Calu3 (cell line): ENCODE data around the gene SPECC1. TPM values are rescaled to one million over a fixed set of nuclear protein-coding genes. Genes with fewer than 3 reads are reported as not detected.

Experiments used
- BruUV-seq: library from RNA; stranded (reverse); fragments of 400-500 nt; replicated peaks from 2 replicates; lab custom pipeline; 2021; lab: Mats Ljungman, UMichigan
- CTCF ChIA-PET: fragments of 300-600 bp; sonication (Branson Sonifier 250); formaldehyde crosslinking; loops from one replicate; lab custom pipeline; 2022; ENCODE audit warnings: antibody characterized with exemption; lab: Charles Lee
- DNase-seq: peaks from one replicate; pipeline ENCODE4 v3.0.0; 2022
- H3K27ac Mint-ChIP-seq: one replicate; pipeline ENCODE4 v1.8.0; 2022; ENCODE audit warnings: mixed read lengths; ENCODE audit not compliant: unreplicated experiment
- H3K27me3 Mint-ChIP-seq: one replicate; pipeline ENCODE4 v1.8.0; 2022; ENCODE audit warnings: mixed read lengths; ENCODE audit not compliant: unreplicated experiment
- H3K36me3 Mint-ChIP-seq: one replicate; pipeline ENCODE4 v1.8.0; 2022; ENCODE audit warnings: mild to moderate bottlenecking, moderate library complexity, mixed read lengths; ENCODE audit not compliant: insufficient read depth, unreplicated experiment
- H3K4me1 Mint-ChIP-seq: one replicate; pipeline ENCODE4 v1.8.0; 2022; ENCODE audit warnings: mild to moderate bottlenecking, low read depth, mixed read lengths; ENCODE audit not compliant: unreplicated experiment
- H3K4me3 Mint-ChIP-seq: one replicate; pipeline ENCODE4 v1.8.0; 2022; ENCODE audit warnings: mild to moderate bottlenecking, low read depth, moderate library complexity, mixed read lengths; ENCODE audit not compliant: unreplicated experiment
- H3K9me3 Mint-ChIP-seq: one replicate; pipeline ENCODE4 v1.8.0; 2022; ENCODE audit warnings: low read depth, mixed read lengths; ENCODE audit not compliant: unreplicated experiment
- CTCF ChIP-seq: fragments of 200-600 bp; IDR thresholded peaks from one replicate; pipeline ENCODE4 v1.8.0; 2022; ENCODE audit warnings: antibody characterized with exemption; ENCODE audit not compliant: unreplicated experiment
- intact Hi-C: fragments of 100-400 bp; cut with micrococcal nuclease; formaldehyde crosslinking; loops from one replicate; pipeline ENCODE4 v1.10.0; 2022; ENCODE audit not compliant: unreplicated experiment
- total RNA-seq: library from RNA; stranded (reverse); gene quantifications from 2 replicates; pipeline ENCODE4 v1.2.3, GENCODE V29; 2022

Gene SPECC1
- total RNA-seq, 1 experiment from 2014 or later: 53.5 TPM

GRCh38 chr17:20143740-20144139 lies 134.6 kb downstream of the SPECC1 start:
- BruUV-seq: no TSS peak
- no peaks in the 10 kb centered on the region for H3K9me3 Mint-ChIP-seq
- intact Hi-C loops: no loop called here
- no peaks in the 10 kb centered on the region for H3K36me3 Mint-ChIP-seq
- no peaks in the 10 kb centered on the region for H3K27me3 Mint-ChIP-seq
- H3K4me1 Mint-ChIP-seq: no peaks in the 10 kb centered on the region
- CTCF ChIA-PET: no interaction called here
- DNase-seq: no peak
- H3K27ac Mint-ChIP-seq: no peak overlapping the region
- H3K4me3 Mint-ChIP-seq: no peak overlapping the region
- no peak for TF ChIP-seq CTCF

DNA sequence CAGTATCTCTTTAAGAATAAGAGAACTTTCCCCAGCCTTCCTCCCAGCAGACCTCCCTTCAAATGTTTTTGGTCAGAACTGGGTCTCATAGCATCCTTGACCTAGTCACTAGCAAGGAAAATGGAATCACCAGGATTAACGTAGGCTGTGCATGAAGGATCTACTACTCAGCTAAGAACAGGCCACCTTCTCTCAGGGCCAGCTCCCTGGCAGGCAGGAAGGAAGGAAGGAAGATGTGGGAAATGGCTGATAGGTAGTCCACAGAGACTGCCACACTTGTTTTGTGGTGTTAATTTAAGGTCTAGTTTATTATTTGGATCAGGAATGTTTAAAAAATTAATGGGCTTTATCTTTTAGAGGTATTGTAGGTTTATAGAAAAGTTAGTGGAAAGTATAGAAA lies 136.4 kb downstream of the SPECC1 start:
- H3K27ac Mint-ChIP-seq: no peak overlapping the region
- no peaks in the 10 kb centered on the region for H3K27me3 Mint-ChIP-seq
- no TSS peak for BruUV-seq
- H3K4me1 Mint-ChIP-seq: no peaks in the 10 kb centered on the region
- H3K9me3 Mint-ChIP-seq: no peaks in the 10 kb centered on the region
- intact Hi-C loops: no loop called here
- CTCF ChIA-PET: no interaction called here
- no peak for TF ChIP-seq CTCF
- DNase-seq: no peak
- H3K4me3 Mint-ChIP-seq: no peak overlapping the region
- H3K36me3 Mint-ChIP-seq: no peaks in the 10 kb centered on the region

- Mint-ChIP-seq H3K27me3 (no peaks in the 10 kb centered on the region), H3K9me3 (no peaks in the 10 kb centered on the region), H3K4me1 (no peaks in the 10 kb centered on the region), H3K4me3 (no peak overlapping the region), H3K36me3 (no peaks in the 10 kb centered on the region), H3K27ac (no peak overlapping the region)
- DNase-seq: no peak
- intact Hi-C loops: no loop called here
- BruUV-seq: no TSS peak
- TF ChIP-seq CTCF: no peak
- CTCF ChIA-PET: no interaction called here
These were observed 140.1 kb downstream of the SPECC1 start for GRCh38 chr17:20149251-20149650.

DNA sequence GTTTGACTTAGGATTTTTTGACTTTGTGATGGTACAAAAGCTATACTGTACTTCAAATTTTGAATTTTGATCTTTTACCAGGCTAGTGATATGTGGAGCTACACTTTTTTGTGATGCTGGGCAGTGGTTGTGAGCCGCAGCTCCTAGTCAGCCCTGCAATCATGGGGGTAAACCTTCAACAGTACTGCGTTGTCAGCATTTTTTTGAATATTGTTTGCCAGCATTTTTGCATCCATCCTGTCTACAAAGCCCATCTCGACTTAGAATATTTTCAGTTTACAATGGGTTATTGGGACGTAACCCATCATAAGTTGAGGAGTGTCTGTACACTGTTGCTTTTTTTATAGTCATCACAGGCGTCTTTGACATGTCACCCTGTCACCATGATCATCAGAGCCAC lies 142.0 kb downstream of the SPECC1 start:
- no TSS peak for BruUV-seq

More for the DNA sequence above, 142.0 kb downstream of the SPECC1 start:
- Mint-ChIP-seq H3K4me3 (no peak overlapping the region), H3K27ac (no peak overlapping the region), H3K9me3 (no peaks in the 10 kb centered on the region), H3K27me3 (no peaks in the 10 kb centered on the region), H3K4me1 (no peaks in the 10 kb centered on the region), H3K36me3 (peaks cover 7% of the 10 kb centered on the region)
- intact Hi-C loops: loop anchor here (10.0 kb wide), 1 partner anchor 54 kb away; no protein-coding TSS in a partner anchor
- no peak for TF ChIP-seq CTCF
- no peak for DNase-seq
- CTCF ChIA-PET: no interaction called here
